Skeletal muscle satellite cell (primary cell): ENCODE results near the gene ADAM22.

Experiments
- H3K27me3 ChIP-seq: 2 replicates; pipeline ENCODE4 v1.7.0; 2013; ENCODE audit warnings: low read length; ENCODE audit not compliant: control insufficient read depth, insufficient read depth
- H3K36me3 ChIP-seq: 2 replicates; pipeline ENCODE4 v1.7.0; 2013; ENCODE audit warnings: mild to moderate bottlenecking, control low read depth, low read length; ENCODE audit not compliant: insufficient read depth
- H3K4me1 ChIP-seq: 2 replicates; pipeline ENCODE4 v1.7.0; 2013; ENCODE audit warnings: low read length; ENCODE audit not compliant: control insufficient read depth, insufficient read depth
- H3K4me2 ChIP-seq: 2 replicates; pipeline ENCODE4 v1.7.0; 2013; ENCODE audit warnings: mild to moderate bottlenecking, low read length
- H3K4me3 ChIP-seq: 2 replicates; pipeline ENCODE4 v1.7.0; 2013; ENCODE audit warnings: low read length
- H3K9ac ChIP-seq: 2 replicates; pipeline ENCODE4 v1.7.0; 2013; ENCODE audit warnings: mild to moderate bottlenecking, low read depth, low read length, moderate library complexity
- H3K9me3 ChIP-seq: replicated peaks from 2 replicates; pipeline ENCODE4 v1.7.0; 2013; ENCODE audit warnings: mild to moderate bottlenecking, control low read depth, low read length

The ADAM22 gene

GRCh38 chr7:88172842-88173241, 238.8 kb downstream of the ADAM22 start:
- no peak overlapping the region for H3K4me2 ChIP-seq
- H3K36me3 ChIP-seq = no peaks in the 10 kb centered on the region
- H3K27me3 ChIP-seq = no peaks in the 10 kb centered on the region
- H3K9ac ChIP-seq = no peak overlapping the region
- no peaks in the 10 kb centered on the region for H3K9me3 ChIP-seq
- no peak overlapping the region for H3K4me3 ChIP-seq
- no peaks in the 10 kb centered on the region for H3K4me1 ChIP-seq

- H3K9ac ChIP-seq = no peak overlapping the region
- no peak overlapping the region for H3K4me2 ChIP-seq
- no peaks in the 10 kb centered on the region for H3K9me3 ChIP-seq
- no peaks in the 10 kb centered on the region for H3K27me3 ChIP-seq
- no peaks in the 10 kb centered on the region for H3K36me3 ChIP-seq
- H3K4me3 ChIP-seq = no peak overlapping the region
- no peaks in the 10 kb centered on the region for H3K4me1 ChIP-seq
Observed at GRCh38 chr7:88176190-88176589, 242.1 kb downstream of the ADAM22 start.

DNA sequence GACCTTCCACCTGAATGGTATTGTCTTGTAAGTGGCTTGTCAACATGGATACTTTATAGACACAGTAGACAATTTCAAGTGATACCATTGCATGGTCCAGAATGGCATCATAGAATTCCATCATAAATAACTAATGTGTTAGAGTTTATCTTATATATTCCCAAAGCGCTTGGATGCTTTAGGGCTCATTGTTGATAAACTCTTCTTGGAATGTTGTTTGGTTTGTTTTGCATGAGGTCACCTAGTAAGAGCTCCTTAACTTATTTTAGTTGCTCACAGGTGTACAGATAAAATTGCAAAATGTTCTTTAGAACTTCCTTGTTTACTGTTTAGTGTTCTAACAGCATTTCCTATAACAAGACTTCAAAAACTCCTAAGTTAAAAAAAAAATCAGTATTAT, 249.0 kb downstream of the ADAM22 start:
- Histone ChIP-seq H3K4me2 (no peak overlapping the region), H3K9ac (no peak overlapping the region), H3K4me3 (no peak overlapping the region), H3K27me3 (no peaks in the 10 kb centered on the region), H3K36me3 (no peaks in the 10 kb centered on the region), H3K9me3 (no peaks in the 10 kb centered on the region), H3K4me1 (peaks cover 16% of the 10 kb centered on the region)

- H3K4me3 ChIP-seq = no peak overlapping the region
- H3K36me3 ChIP-seq = no peaks in the 10 kb centered on the region
- peak overlapping the region; percentile 63 for H3K4me2 ChIP-seq
- no peak overlapping the region for H3K9ac ChIP-seq
- H3K27me3 ChIP-seq = no peaks in the 10 kb centered on the region
- peaks cover 16% of the 10 kb centered on the region for H3K4me1 ChIP-seq
- no peaks in the 10 kb centered on the region for H3K9me3 ChIP-seq
Observed at GRCh38 chr7:88184848-88185304, 250.8 kb downstream of the ADAM22 start.

DNA sequence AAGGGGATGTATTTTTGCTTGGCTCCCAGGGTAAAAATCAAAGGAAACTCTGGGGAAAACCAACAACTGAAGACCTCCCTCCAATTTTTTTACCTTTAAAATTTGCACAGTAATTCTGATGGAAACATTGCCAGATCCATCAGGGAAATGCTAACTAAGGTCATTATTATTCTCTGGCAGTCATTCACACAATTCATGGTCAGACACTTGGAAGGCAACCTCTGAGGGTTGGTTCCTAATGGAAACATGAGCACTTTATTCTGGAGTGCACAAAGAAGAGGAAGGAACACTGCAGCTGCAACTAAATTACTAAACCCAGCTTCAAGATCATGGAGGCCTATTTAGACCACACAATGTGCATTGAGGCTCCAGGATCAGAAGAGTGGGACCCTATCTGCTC, 251.6 kb downstream of the ADAM22 start:
- H3K36me3 ChIP-seq = no peaks in the 10 kb centered on the region
- H3K9me3 ChIP-seq = no peaks in the 10 kb centered on the region
- H3K4me1 ChIP-seq = peaks cover 16% of the 10 kb centered on the region
- no peak overlapping the region for H3K4me2 ChIP-seq
- no peak overlapping the region for H3K4me3 ChIP-seq
- H3K27me3 ChIP-seq = no peaks in the 10 kb centered on the region
- no peak overlapping the region for H3K9ac ChIP-seq

- Histone ChIP-seq H3K27me3 (no peaks in the 10 kb centered on the region), H3K9me3 (no peaks in the 10 kb centered on the region), H3K36me3 (no peaks in the 10 kb centered on the region), H3K9ac (no peak overlapping the region), H3K4me2 (no peak overlapping the region), H3K4me1 (no peaks in the 10 kb centered on the region), H3K4me3 (no peak overlapping the region)
Observed at GRCh38 chr7:88191911-88192310, 257.9 kb downstream of the ADAM22 start.

- no peak overlapping the region for H3K4me2 ChIP-seq
Observed at GRCh38 chr7:88200261-88200660, 266.2 kb downstream of the ADAM22 start.

DNA sequence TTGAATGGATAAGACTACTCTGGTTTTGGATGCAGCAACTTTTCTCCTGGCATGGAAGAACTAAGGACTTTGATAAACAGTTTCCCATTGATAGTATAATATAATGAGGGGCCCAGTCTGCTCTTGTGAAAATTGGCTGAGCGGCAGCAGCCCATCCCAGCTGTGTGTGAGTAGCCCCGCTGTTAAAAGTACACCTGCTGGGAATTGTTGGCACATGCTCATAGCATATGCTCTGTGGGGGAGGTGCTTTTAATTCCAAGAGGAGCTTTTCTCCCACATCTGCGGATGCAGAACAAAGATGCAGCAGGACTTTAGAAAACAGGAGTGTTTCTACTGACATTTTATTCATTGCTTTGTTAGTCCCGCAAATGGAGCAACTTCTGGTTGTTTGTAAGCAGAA, 266.7 kb downstream of the ADAM22 start:
- H3K9me3 ChIP-seq = no peaks in the 10 kb centered on the region
- peaks cover 39% of the 10 kb centered on the region for H3K36me3 ChIP-seq
- H3K4me3 ChIP-seq = no peak overlapping the region
- no peak overlapping the region for H3K9ac ChIP-seq
- H3K4me2 ChIP-seq = no peak overlapping the region
- H3K27me3 ChIP-seq = no peaks in the 10 kb centered on the region
- H3K4me1 ChIP-seq = no peaks in the 10 kb centered on the region

More at GRCh38 chr7:88200261-88200660, 266.2 kb downstream of the ADAM22 start:
- Histone ChIP-seq H3K9me3 (no peaks in the 10 kb centered on the region), H3K4me3 (no peak overlapping the region), H3K27me3 (no peaks in the 10 kb centered on the region), H3K9ac (no peak overlapping the region), H3K36me3 (peaks cover 35% of the 10 kb centered on the region), H3K4me1 (no peaks in the 10 kb centered on the region)

- no peak overlapping the region for H3K4me3 ChIP-seq
- H3K4me2 ChIP-seq = no peak overlapping the region
- no peak overlapping the region for H3K9ac ChIP-seq
- peaks cover 44% of the 10 kb centered on the region for H3K36me3 ChIP-seq
- H3K27me3 ChIP-seq = no peaks in the 10 kb centered on the region
- H3K9me3 ChIP-seq = no peaks in the 10 kb centered on the region
- no peaks in the 10 kb centered on the region for H3K4me1 ChIP-seq
Observed at GRCh38 chr7:88201305-88201704, 267.3 kb downstream of the ADAM22 start.

- Histone ChIP-seq H3K36me3 (peaks cover 52% of the 10 kb centered on the region), H3K4me3 (no peak overlapping the region), H3K4me2 (no peak overlapping the region), H3K9ac (no peak overlapping the region), H3K27me3 (no peaks in the 10 kb centered on the region), H3K9me3 (no peaks in the 10 kb centered on the region), H3K4me1 (no peaks in the 10 kb centered on the region)
Observed at GRCh38 chr7:88202278-88202677, 268.2 kb downstream of the ADAM22 start.

DNA sequence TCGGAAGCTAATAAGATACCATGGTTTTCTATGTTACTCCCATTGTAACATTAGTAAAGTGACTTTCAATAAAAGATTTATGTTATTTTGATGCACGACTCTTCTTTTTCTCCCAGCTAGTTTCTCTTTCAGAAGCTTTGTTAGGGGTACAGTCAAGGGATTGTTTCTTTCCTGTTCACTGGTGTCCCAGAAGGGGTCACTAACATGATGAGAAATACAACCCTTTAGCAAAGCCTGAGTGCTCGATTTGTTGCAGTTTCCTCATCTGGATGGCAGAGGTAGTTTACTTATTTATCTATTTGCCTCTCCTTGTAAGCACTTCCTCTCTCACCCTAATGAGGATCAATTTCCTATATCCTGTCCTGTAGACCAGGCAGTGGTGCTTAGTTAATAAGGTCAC, 268.7 kb downstream of the ADAM22 start:
- Histone ChIP-seq H3K27me3 (no peaks in the 10 kb centered on the region), H3K4me2 (no peak overlapping the region), H3K9ac (no peak overlapping the region), H3K4me3 (no peak overlapping the region), H3K9me3 (no peaks in the 10 kb centered on the region), H3K4me1 (no peaks in the 10 kb centered on the region), H3K36me3 (peaks cover 56% of the 10 kb centered on the region)

DNA sequence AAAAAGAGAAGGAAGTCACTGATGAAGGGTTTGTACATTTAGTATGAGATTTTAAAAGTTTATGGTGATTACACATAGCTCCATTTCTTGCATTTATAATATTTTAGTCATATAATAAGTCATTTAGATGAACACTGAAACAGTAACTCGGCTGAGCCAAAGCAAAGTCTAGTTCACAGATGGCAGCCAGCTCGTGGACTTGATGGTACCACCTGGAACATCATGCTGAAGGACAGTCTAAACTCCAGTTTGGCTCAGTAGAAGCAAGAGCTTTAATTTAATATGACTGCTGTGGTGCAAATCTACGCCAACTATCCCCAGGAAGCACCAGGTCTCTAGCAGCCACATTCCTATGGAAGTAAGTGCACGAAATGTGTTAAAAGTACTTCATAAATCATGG, 269.4 kb downstream of the ADAM22 start:
- Histone ChIP-seq H3K9me3 (no peaks in the 10 kb centered on the region), H3K9ac (no peak overlapping the region), H3K4me2 (no peak overlapping the region), H3K4me1 (no peaks in the 10 kb centered on the region), H3K36me3 (peaks cover 62% of the 10 kb centered on the region), H3K4me3 (no peak overlapping the region), H3K27me3 (no peaks in the 10 kb centered on the region)
